Measurements from ENCODE around the gene ARL4A. TPM values are rescaled to one million over a fixed set of nuclear protein-coding genes. Genes with fewer than 3 reads are reported as not detected.

Gene ARL4A
- total and polyA plus RNA-seq, 9 of the 15 experiments (the other 6 are each of a cell fraction or from before 2014, with no cell fraction given) = 118 to 688 (median 172) TPM

DNA sequence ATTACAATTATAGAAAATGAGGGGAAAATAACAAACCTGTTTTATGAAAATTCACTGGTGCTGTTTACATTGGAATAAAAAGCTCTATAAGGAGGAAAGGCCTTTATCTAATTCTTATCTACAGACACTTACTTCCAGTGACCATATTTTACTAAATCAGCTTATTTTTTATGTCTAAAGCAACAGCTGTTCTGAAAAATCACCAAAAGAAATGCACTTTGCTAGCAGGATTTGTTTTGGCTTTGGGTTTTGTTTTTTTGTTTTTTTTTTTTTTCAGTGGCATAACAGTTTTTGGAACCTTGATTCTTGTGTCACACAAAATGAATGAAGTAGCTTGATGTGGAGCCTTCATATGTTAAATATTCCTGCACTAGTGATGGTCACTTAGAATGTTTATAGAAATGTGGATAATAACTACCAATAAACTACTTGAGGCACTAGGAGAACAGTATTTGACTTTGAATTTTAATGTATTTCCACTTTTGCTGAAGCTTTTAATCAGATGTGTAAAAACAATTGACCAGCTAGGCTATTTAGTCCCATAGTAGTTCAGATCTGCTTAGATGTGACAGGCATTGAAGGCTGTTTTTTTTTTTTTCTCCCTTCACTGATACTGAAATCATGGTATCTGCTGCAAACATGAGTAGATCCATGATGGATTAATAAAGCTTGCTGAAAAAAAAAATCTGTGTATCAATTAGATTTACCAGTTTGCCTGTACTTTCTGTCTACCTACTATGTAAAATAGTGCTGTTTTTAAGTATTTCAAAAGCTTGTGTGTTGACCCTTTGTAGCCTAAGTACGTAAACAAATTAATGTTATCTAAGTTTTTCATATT lies 2.8 kb downstream of the ARL4A start (continued):
- TF ChIP-seq ZNF395 (CRISPR knock-in tag; IDR thresholded peaks at IDR 0.05) (no peak), ZNF586 (CRISPR knock-in tag; conservative IDR thresholded peaks at IDR 0.05) (no peak), FUS (optimal IDR thresholded peaks at IDR 0.05; ENCODE audit: low read depth, low read length) (no peak), THRAP3 (IDR thresholded peaks at IDR 0.05; ENCODE audit: borderline replicate concordance) (no peak), SRSF3 (IDR thresholded peaks at IDR 0.05; ENCODE audit: insufficient read depth, low read length) (no peak), E2F5 (CRISPR knock-in tag; IDR thresholded peaks at IDR 0.05) (no peak), KHSRP (IDR thresholded peaks at IDR 0.05) (no peak), CBX3 (IDR thresholded peaks at IDR 0.05; ENCODE audit: borderline replicate concordance in 1 of 2, low read length in 2 of 2) (no peak), CGGBP1 (CRISPR knock-in tag; IDR thresholded peaks at IDR 0.05) (no peak), L3MBTL2 (IDR thresholded peaks at IDR 0.05) (no peak), PHB (CRISPR knock-in tag; IDR thresholded peaks at IDR 0.05) (no peak), HDAC6 (IDR thresholded peaks at IDR 0.05; ENCODE audit: low read depth, low read length) (no peak), ARID3A (IDR thresholded peaks at IDR 0.05; ENCODE audit: borderline replicate concordance, low read depth, low read length) (no peak), ZKSCAN3 (CRISPR knock-in tag; IDR thresholded peaks at IDR 0.05) (no peak), SMC3 (conservative IDR thresholded peaks at IDR 0.05; ENCODE audit: insufficient read depth, low read depth, low read length) (no peak), AFF1 (IDR thresholded peaks at IDR 0.05; ENCODE audit: low read depth in 1 of 2, partially characterized antibody in 2 of 2) (no peak), ZNF75A (CRISPR knock-in tag; IDR thresholded peaks at IDR 0.05) (no peak), ZNF133 (CRISPR knock-in tag; IDR thresholded peaks at IDR 0.05) (no peak)
